Spleen (tissue), 7 donors: ENCODE measurements around the gene PDGFC.

Experiments
- CTCF ChIP-seq, 11 experiments: fragments of 200-600 bp in 7 of 11; fragments of 450-650 bp in 4 of 11; sonication (generic) in 4 of 11; IDR thresholded peaks in 8 of 11; conservative IDR thresholded peaks in 3 of 11; 1 replicate in 7 of 11; 2 replicates in 4 of 11; pipeline versions ENCODE4 v1.4.0 to v1.8.0; 2016 to 2021; ENCODE audit warnings: antibody characterized with exemption in 11 of 11, inconsistent platforms in 4 of 11, mild to moderate bottlenecking in 1 of 11
- POLR2A ChIP-seq, 3 donors: fragments of 450-650 bp; IDR thresholded peaks; one replicate each; pipeline ENCODE4 v1.5.1; 2017; ENCODE audit warnings: antibody characterized with exemption in 3 of 3, mild to moderate bottlenecking in 1 of 3
- donor health status: DM: no; HTN: no; CAD: no; lungs with moderate emphysema.
- donor health status: DM: no; HTN: no; CAD: no.
- donor health status: DM: no; HTN: no; CAD: no.

GRCh38 chr4:156915221-156915620 is 56.4 kb downstream of the PDGFC start:
- TF ChIP-seq POLR2A (IDR thresholded peaks at IDR 0.05), result no peak
- no peak for TF ChIP-seq CTCF (IDR thresholded peaks at IDR 0.05 in 8 of 11, conservative IDR thresholded peaks at IDR 0.05 in 3 of 11)
